ENCODE data around the gene DTNA. TPM values are rescaled to one million over a fixed set of nuclear protein-coding genes. Genes with fewer than 3 reads are reported as not detected.

DTNA gene
- total and polyA plus RNA-seq, 2 donors (not counting 1 experiment from before 2014, with no cell fraction given) = 38.8 to 49.8 TPM

- no peaks in the 10 kb centered on the region for H3K9me3 ChIP-seq (ENCODE audit: control insufficient read depth, insufficient read depth, low read depth, low read length)
- H3K79me2 ChIP-seq (ENCODE audit: control insufficient read depth, insufficient read depth, low read length) = no peaks in the 10 kb centered on the region
- DNase-seq (ENCODE audit: low read depth in 2 of 2) = no peak
- H3K4me2 ChIP-seq (ENCODE audit: extremely low read depth, insufficient read depth, low read length) = no peak overlapping the region
- H4K20me1 ChIP-seq (ENCODE audit: control insufficient read depth, extremely low read depth, insufficient read depth, low read length) = no peaks in the 10 kb centered on the region
- peaks cover 2% of the 10 kb centered on the region for H3K4me1 ChIP-seq (ENCODE audit: control insufficient read depth, extremely low read depth, insufficient read depth, low read length)
- no peak overlapping the region for H3K9ac ChIP-seq (ENCODE audit: insufficient read depth, low read length)
- H2AFZ ChIP-seq (ENCODE audit: low read length) = no peak overlapping the region
- no peak overlapping the region for H3K27ac ChIP-seq (ENCODE audit: insufficient read depth, low read length)
- H3K36me3 ChIP-seq (ENCODE audit: control insufficient read depth, insufficient read depth, low read length) = no peaks in the 10 kb centered on the region
- H3K4me3 ChIP-seq (replicated peaks in 1 of 4; ENCODE audit: control extremely low read depth in 1 of 4, insufficient read depth in 1 of 4, low read depth in 3 of 4, low read length in 4 of 4) = no peak overlapping the region
- H3K27me3 ChIP-seq (ENCODE audit: control insufficient read depth, insufficient read depth, low read length) = no peaks in the 10 kb centered on the region
- TF ChIP-seq EZH2 (IDR thresholded peaks at IDR 0.05; ENCODE audit: low read length, missing control alignments) = no peak
- no peak for TF ChIP-seq CTCF (conservative IDR thresholded peaks at IDR 0.05 in 1 of 2, IDR thresholded peaks at IDR 0.05 in 1 of 2; ENCODE audit: low read depth in 1 of 2, low read length in 2 of 2)
Measured at GRCh38 chr18:34870555-34871310, 160.6 kb downstream of the DTNA start.

- Histone ChIP-seq H3K27ac (ENCODE audit: insufficient read depth, low read length) (no peak overlapping the region), H3K36me3 (ENCODE audit: control insufficient read depth, insufficient read depth, low read length) (no peaks in the 10 kb centered on the region), H3K4me1 (ENCODE audit: control insufficient read depth, extremely low read depth, insufficient read depth, low read length) (peaks cover 2% of the 10 kb centered on the region), H3K9me3 (ENCODE audit: control insufficient read depth, insufficient read depth, low read depth, low read length) (no peaks in the 10 kb centered on the region), H2AFZ (ENCODE audit: low read length) (no peak overlapping the region), H3K9ac (ENCODE audit: insufficient read depth, low read length) (no peak overlapping the region), H3K4me2 (ENCODE audit: extremely low read depth, insufficient read depth, low read length) (no peak overlapping the region), H3K4me3 (replicated peaks in 1 of 4; ENCODE audit: control extremely low read depth in 1 of 4, insufficient read depth in 1 of 4, low read depth in 3 of 4, low read length in 4 of 4) (no peak overlapping the region), H3K79me2 (ENCODE audit: control insufficient read depth, insufficient read depth, low read length) (no peaks in the 10 kb centered on the region), H4K20me1 (ENCODE audit: control insufficient read depth, extremely low read depth, insufficient read depth, low read length) (no peaks in the 10 kb centered on the region), H3K27me3 (ENCODE audit: control insufficient read depth, insufficient read depth, low read length) (no peaks in the 10 kb centered on the region)
- DNase-seq (ENCODE audit: low read depth in 2 of 2) = no peak
- TF ChIP-seq CTCF (conservative IDR thresholded peaks at IDR 0.05 in 1 of 2, IDR thresholded peaks at IDR 0.05 in 1 of 2; ENCODE audit: low read depth in 1 of 2, low read length in 2 of 2) = no peak
- no peak for TF ChIP-seq EZH2 (IDR thresholded peaks at IDR 0.05; ENCODE audit: low read length, missing control alignments)
Measured at GRCh38 chr18:34871435-34871834, 161.3 kb downstream of the DTNA start.

- H3K4me3 ChIP-seq (replicated peaks in 1 of 4; ENCODE audit: control extremely low read depth in 1 of 4, insufficient read depth in 1 of 4, low read depth in 3 of 4, low read length in 4 of 4) = no peak overlapping the region
- H4K20me1 ChIP-seq (ENCODE audit: control insufficient read depth, extremely low read depth, insufficient read depth, low read length) = no peaks in the 10 kb centered on the region
- no peak for TF ChIP-seq CTCF (conservative IDR thresholded peaks at IDR 0.05 in 1 of 2, IDR thresholded peaks at IDR 0.05 in 1 of 2; ENCODE audit: low read depth in 1 of 2, low read length in 2 of 2)
- no peak for TF ChIP-seq EZH2 (IDR thresholded peaks at IDR 0.05; ENCODE audit: low read length, missing control alignments)
- H3K36me3 ChIP-seq (ENCODE audit: control insufficient read depth, insufficient read depth, low read length) = no peaks in the 10 kb centered on the region
- no peaks in the 10 kb centered on the region for H3K27me3 ChIP-seq (ENCODE audit: control insufficient read depth, insufficient read depth, low read length)
- no peak overlapping the region for H2AFZ ChIP-seq (ENCODE audit: low read length)
- H3K4me1 ChIP-seq (ENCODE audit: control insufficient read depth, extremely low read depth, insufficient read depth, low read length) = peaks cover 1% of the 10 kb centered on the region
- H3K9ac ChIP-seq (ENCODE audit: insufficient read depth, low read length) = no peak overlapping the region
- H3K4me2 ChIP-seq (ENCODE audit: extremely low read depth, insufficient read depth, low read length) = no peak overlapping the region
- DNase-seq (ENCODE audit: low read depth in 2 of 2) = peak in 1 of 2 donors; percentile 39
- no peaks in the 10 kb centered on the region for H3K9me3 ChIP-seq (ENCODE audit: control insufficient read depth, insufficient read depth, low read depth, low read length)
- H3K79me2 ChIP-seq (ENCODE audit: control insufficient read depth, insufficient read depth, low read length) = no peaks in the 10 kb centered on the region
- no peak overlapping the region for H3K27ac ChIP-seq (ENCODE audit: insufficient read depth, low read length)
Measured at GRCh38 chr18:34872066-34872465, 162.0 kb downstream of the DTNA start.

Measured in fibroblast of lung (primary cell).